Heart left ventricle (tissue), 16 donors: Measurements from ENCODE around the gene L3MBTL1. TPM values are rescaled to one million over a fixed set of nuclear protein-coding genes. Genes with fewer than 3 reads are reported as not detected.

Experiments used
- ATAC-seq, 4 donors: fragments of 200-7000 bp; cut with Tn5 transposase; one replicate each; pipeline ENCODE4 v1.9.1; 2020 to 2022; ENCODE audit warnings: moderate library complexity in 4 of 4, mild to moderate bottlenecking in 3 of 4, moderate number of reproducible peaks in 1 of 4
- DNase-seq, 5 donors: peaks; one replicate each; pipeline ENCODE4 v3.0.0-alpha.2; 2020
- H3K27ac ChIP-seq, 12 donors: fragments of 200-600 bp; sonication (generic) in 4 of 12; one replicate each; pipeline versions ENCODE4 v1.5.0 to v1.8.0; 2016 to 2022; ENCODE audit warnings: mild to moderate bottlenecking in 2 of 12
- H3K27me3 ChIP-seq, 9 donors: fragments of 200-600 bp; sonication (generic) in 2 of 9; one replicate each; pipeline versions ENCODE4 v1.5.1 to v1.8.0; 2016 to 2022; ENCODE audit warnings: mild to moderate bottlenecking in 3 of 9
- H3K36me3 ChIP-seq, 9 donors: fragments of 200-600 bp; sonication (generic) in 2 of 9; one replicate each; pipeline versions ENCODE4 v1.5.0 to v1.8.0; 2018 to 2022; ENCODE audit warnings: mild to moderate bottlenecking in 2 of 9
- H3K4me1 ChIP-seq, 12 donors: fragments of 200-600 bp; sonication (generic) in 4 of 12; one replicate each; pipeline versions ENCODE4 v1.5.0 to v1.8.0; 2016 to 2022; ENCODE audit warnings: mild to moderate bottlenecking in 3 of 12
- H3K4me3 ChIP-seq, 12 donors: fragments of 200-600 bp; sonication (generic) in 4 of 12; one replicate each; pipeline versions ENCODE4 v1.5.0 to v1.8.0; 2017 to 2022; ENCODE audit warnings: mild to moderate bottlenecking in 9 of 12, moderate library complexity in 4 of 12
- H3K9me3 ChIP-seq, 12 donors: fragments of 200-600 bp; sonication (generic) in 4 of 12; one replicate each; pipeline versions ENCODE4 v1.5.0 to v1.8.0; 2016 to 2022; ENCODE audit warnings: mild to moderate bottlenecking in 1 of 12
- CTCF ChIP-seq, 12 donors: fragments of 200-600 bp; sonication (generic) in 4 of 12; IDR thresholded peaks; one replicate each; pipeline versions ENCODE4 v1.5.0 to v1.8.0; 2018 to 2022; ENCODE audit warnings: antibody characterized with exemption in 12 of 12, mild to moderate bottlenecking in 5 of 12
- POLR2A ChIP-seq, 2 donors: fragments of 450-650 bp; IDR thresholded peaks; one replicate each; pipeline ENCODE4 v1.6.1; 2017; ENCODE audit warnings: antibody characterized with exemption in 2 of 2, mild to moderate bottlenecking in 2 of 2, moderate library complexity in 2 of 2
- WGBS, 4 donors: extraction: QIAGEN DNeasy Blood & Tissue Kit in 2 of 4; methylation state at CpG; one replicate each; pipeline versions ENCODE4 v1.1.5 to v1.1.7; 2013 to 2018; 5-methylcytosine and 5-hydroxymethylcytosine counted together
- intact Hi-C, 10 donors: fragments of 100-400 bp; cut with DNase I; formaldehyde crosslinking; loops; one replicate each; pipeline versions ENCODE4 v1.11.1 to v1.14.2; 2022
- polyA plus RNA-seq, 2 donors: library from polyadenylated mRNA; stranded (reverse); fragments of 200-250 nt; gene quantifications; one replicate each; pipeline ENCODE4 v1.2.3, GENCODE V29; 2013
- total RNA-seq, 9 donors: library from RNA; depleted of rRNA in 2 of 9; stranded (reverse); fragments of >200 nt in 2 of 9; fragmentation: NEBNext Ultra II Directional in 3 of 9; extraction: Animal tissue kit (Norgen Biotek cat#: 25700) in 3 of 9; gene quantifications; one replicate each; pipeline versions ENCODE4 v1.1.0 to v1.2.4, GENCODE V29; 2016 to 2023
- donor health status: ischemic (EF 13 %, LVEDD 7.1; RV severe dilation, severe dysfunction).
- donor health status: healthy with polysubstance abuse.
- donor health status: DM: no; HTN: yes; CAD: no.
- donor health status: DM: no; HTN: no; CAD: no.
- donor health status: ischemic (EF 25% LVEDD 6.9; RV normal size, moderate dysfunction).
- donor health status: ischemic (EF 25% LVEDD 5.7; RV mildly dilated, moderate dysfunction).
- donor health status: healthy.
- donor health status: DM: yes; HTN: yes; CAD: no.
- donor health status: ischemic (EF 35%, LVEDD 5.7; RV mildly dilated, moderate dysfunction).
- donor health status: nonischemic (EF 11% LVEDD 7.7; RV severe dilation, severe dysfunction).
- donor health status: DM: yes; HTN: yes; CAD: no.
- donor health status: PGD.
- donor health status: ischemic (EF 29% LVEDD 5.4; RV normal size, mild dysfunction).
- donor health status: nonischemic (EF 23%, LVEDD 6.1; RV moderate dilation, normal function).

Gene L3MBTL1
- total and polyA plus RNA-seq, 11 donors: 1.3 to 6.9 (median 3.8) TPM

- Histone ChIP-seq H3K36me3 (no peaks in the 10 kb centered on the region), H3K9me3 (no peaks in the 10 kb centered on the region), H3K27ac (no peak overlapping the region), H3K27me3 (peaks cover 0 to 24% (median 5%) of the 10 kb centered on the region in 9 donors), H3K4me3 (no peak overlapping the region), H3K4me1 (peaks cover 0 to 15% (median 5%) of the 10 kb centered on the region in 12 donors)
- DNase-seq (no peak), ATAC-seq (no peak)
- TF ChIP-seq CTCF (IDR thresholded peaks at IDR 0.05) (no peak), POLR2A (IDR thresholded peaks at IDR 0.05) (no peak)
- intact Hi-C loops: no loop called here
- 94 to 96% (median 95%) methylated on average over 7 of the region's 7 CpGs for WGBS, 4 donors
These were observed 1.3 kb upstream of the L3MBTL1 start for GRCh38 chr20:43506238-43506637.

GRCh38 chr20:43508106-43508505 lies 609 bp downstream of the L3MBTL1 start:
- WGBS, 4 donors: 7 to 13% (median 11%) methylated on average over 22 of the region's 22 CpGs
- intact Hi-C loops: no loop called here
- H3K27me3 ChIP-seq: peaks cover 0 to 24% (median 5%) of the 10 kb centered on the region in 9 donors
- H3K27ac ChIP-seq: no peak overlapping the region
- ATAC-seq: no peak
- DNase-seq: no peak
- TF ChIP-seq POLR2A (IDR thresholded peaks at IDR 0.05): no peak
- no peak for TF ChIP-seq CTCF (IDR thresholded peaks at IDR 0.05)
- peaks cover 0 to 20% (median 7%) of the 10 kb centered on the region in 12 donors for H3K4me1 ChIP-seq
- no peaks in the 10 kb centered on the region for H3K9me3 ChIP-seq
- no peaks in the 10 kb centered on the region for H3K36me3 ChIP-seq
- peak overlapping the region; percentile 41 to 91 (median 66) for H3K4me3 ChIP-seq

GRCh38 chr20:43508604-43509040 lies 1.1 kb downstream of the L3MBTL1 start:
- peaks cover 0 to 26% (median 10%) of the 10 kb centered on the region in 12 donors for H3K4me1 ChIP-seq
- ATAC-seq (no peak), DNase-seq (no peak)
- no peak overlapping the region for H3K27ac ChIP-seq
- peaks cover 0 to 24% (median 5%) of the 10 kb centered on the region in 9 donors for H3K27me3 ChIP-seq
- no peak for TF ChIP-seq CTCF (IDR thresholded peaks at IDR 0.05)
- no peak for TF ChIP-seq POLR2A (IDR thresholded peaks at IDR 0.05)
- H3K4me3 ChIP-seq: peak overlapping the region in 3 of 12 donors; percentile 71 to 91 (median 78)
- no peaks in the 10 kb centered on the region for H3K36me3 ChIP-seq
- WGBS, 4 donors: 76 to 83% (median 81%) methylated on average over 11 of the region's 11 CpGs
- intact Hi-C loops: no loop called here
- no peaks in the 10 kb centered on the region for H3K9me3 ChIP-seq

- intact Hi-C loops: loop anchor here in 3 of 10 donors (5.0 to 10.0 kb wide), 2 partner anchors 55 to 57 kb away; partner anchors contain the start of gene SRSF6 (in 3 of the 3)
- no peaks in the 10 kb centered on the region for H3K36me3 ChIP-seq
- no peak overlapping the region for H3K4me3 ChIP-seq
- TF ChIP-seq POLR2A (IDR thresholded peaks at IDR 0.05): no peak
- TF ChIP-seq CTCF (IDR thresholded peaks at IDR 0.05): no peak
- peaks cover 0 to 38% (median 10%) of the 10 kb centered on the region in 12 donors for H3K4me1 ChIP-seq
- H3K27me3 ChIP-seq: peaks cover 0 to 18% (median 5%) of the 10 kb centered on the region in 9 donors
- ATAC-seq: no peak
- no peak overlapping the region for H3K27ac ChIP-seq
- no peaks in the 10 kb centered on the region for H3K9me3 ChIP-seq
- DNase-seq: no peak
- WGBS, 4 donors: 74 to 87% (median 86%) methylated on average over 1 of the region's 1 CpG
These were observed 4.4 kb downstream of the L3MBTL1 start for GRCh38 chr20:43511879-43512278.
